NCI-H69 (cell line): ENCODE measurements around the gene MT1B.

Source experiments
- DNase-seq: peaks from one replicate; lab custom pipeline; 2025; lab: John Stamatoyannopoulos, UW

Gene MT1B

DNA sequence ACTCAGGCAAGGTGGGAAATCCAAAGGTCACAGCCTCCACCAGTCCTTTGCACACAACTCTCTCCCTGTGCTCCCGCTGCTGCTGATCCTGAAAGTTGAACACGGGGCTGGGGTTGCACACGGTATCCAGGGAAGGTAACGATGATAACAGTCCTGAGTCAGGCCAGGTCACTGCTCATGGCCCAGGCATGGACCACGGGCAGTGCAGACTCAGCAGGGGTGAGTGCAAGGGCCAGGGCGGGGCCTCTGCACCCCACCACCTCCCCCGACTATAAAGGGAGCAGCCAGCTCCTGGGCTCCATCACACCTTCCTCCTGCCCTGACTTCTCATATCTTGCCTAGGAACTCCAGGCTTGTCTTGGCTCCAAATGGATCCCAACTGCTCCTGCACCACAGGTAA is at the start of gene MT1B:
TSS of gene MT1B (plus strand) at position 301 of the 400 bp plus-strand sequence. CDS start at position 369, 68 bp downstream.
- no peak for DNase-seq

DNA sequence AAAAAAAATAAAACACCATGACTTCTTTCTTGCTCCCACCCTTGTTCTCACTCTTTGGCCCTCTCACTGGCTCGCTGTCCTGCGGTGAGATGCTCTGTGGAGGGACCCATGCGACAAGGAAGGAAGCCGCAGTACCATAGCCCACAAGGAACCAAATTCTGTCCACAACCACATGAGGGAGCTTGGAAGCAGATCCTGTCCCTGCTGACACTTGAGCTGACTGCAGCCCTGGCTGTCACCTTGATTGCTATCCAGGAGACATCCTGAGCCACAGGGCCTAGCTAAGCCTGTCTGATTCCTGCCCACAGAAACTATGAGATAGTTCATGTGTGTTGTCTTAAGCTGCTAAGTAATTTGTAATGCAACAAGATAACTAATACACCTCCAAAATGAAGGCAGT is 48.1 kb upstream of the MT1B start:
- DNase-seq, result peak; percentile 38

DNA sequence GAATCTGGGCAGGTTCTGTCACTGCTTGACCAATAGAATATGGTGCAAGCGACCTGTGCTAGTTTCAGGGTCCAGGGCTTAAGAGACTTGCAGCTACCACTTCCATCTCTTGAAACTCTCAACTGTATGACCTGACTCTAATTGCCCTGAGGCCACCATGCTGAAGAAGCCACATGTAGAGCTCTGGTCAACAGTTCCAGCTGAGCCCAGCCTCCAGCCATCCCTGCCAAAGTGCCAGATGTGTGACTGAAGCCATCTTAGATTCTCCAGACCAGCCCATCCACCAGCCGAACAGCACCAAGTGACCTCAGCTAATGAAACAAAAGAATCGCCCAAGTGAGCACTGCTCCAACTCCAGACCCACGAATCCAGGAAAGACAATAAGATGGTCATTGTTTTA is 46.7 kb upstream of the MT1B start:
- peak; percentile 8 for DNase-seq

DNA sequence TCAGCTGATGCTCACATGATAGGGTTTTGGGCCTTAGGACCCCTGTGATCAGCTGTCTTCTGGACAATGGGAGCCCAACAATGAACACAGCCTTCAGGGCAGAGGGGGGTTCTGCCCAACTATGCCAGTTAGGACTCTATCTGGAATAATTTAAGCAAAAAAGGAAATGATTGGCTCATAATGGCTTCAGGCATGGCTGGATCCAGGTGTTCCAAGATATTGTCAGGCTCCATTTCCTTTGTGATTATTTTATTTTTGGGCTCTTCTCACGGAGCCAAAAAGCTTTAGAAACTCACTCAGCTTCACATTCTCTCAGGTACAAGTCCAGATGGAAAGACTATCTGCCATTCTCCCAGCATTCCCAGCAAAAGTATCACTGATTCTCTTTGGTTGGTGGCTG is 46.2 kb upstream of the MT1B start:
- no peak for DNase-seq

DNA sequence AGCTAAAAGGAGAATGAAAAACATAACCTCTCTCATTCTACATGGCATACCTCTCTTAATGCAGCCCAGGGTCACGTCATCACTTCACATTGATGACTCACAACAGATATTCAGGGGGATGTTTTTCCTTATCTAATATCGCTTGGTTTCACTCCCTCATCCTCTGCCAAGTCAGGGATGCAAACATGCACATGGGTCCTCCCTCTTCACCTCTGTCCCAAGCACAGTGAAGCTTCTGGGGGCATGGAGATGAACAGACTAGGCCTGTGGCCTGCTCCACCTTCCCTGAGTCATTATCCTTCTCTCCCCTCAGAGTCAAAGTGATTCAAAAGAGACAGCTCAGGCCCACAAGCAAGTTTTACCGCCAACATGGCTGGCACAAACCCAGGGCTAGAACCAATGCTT is 45.6 kb upstream of the MT1B start:
- DNase-seq, result no peak

DNA sequence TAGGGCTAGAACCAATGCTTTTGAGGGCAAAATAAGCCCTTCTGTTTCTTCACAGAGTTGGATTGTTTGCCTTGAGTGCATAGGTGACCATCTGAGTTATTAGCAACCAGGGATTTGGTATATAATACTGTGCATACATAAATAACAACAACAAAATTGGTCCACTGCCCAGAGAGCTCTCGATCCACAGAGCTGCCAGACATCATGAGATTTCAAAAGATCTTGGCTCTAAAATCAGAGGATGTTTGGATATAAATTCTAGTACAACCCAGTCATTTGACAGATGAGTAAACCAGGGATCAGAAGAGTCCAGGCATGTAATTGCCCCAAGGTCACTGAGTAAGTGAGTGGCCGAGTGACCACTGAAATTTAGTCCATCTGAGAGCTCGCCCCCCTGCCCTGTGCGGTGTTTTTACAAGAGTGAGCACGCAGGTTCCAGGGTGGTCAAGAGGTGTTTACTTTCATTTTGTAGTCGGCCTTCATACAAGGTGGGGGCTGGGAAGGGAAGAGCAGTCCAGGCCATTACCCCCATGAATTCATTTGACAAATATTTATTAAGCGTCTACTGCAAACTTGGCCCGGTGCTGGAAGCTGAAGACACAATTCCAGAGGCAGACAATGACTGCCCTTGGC is 45.1 kb upstream of the MT1B start:
- no peak for DNase-seq

DNA sequence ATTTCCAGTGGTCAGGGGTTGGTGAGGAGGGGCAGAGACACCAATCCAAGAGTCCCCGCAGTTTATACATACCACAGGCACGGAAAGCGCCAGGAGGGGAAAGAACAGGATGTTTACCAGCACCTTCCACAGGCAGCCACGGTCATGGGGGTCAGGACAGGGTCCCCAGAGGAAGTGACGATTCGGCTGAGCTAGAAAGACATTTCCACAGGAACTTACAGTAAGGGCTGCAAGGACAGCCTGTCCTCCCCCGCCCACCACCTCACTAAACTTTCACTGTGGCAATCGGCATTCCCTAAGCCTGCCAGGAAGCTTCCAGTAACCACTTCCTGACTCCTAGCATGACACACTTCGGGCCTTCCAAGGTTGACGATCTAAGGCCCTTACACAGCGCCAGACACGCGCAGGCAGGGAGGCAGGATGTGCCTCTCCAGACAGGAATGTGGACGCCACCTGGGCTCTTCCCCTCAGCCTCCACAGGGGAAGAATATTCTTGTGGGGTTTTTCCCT is 44.5 kb upstream of the MT1B start:
- peak; percentile 6 for DNase-seq

DNA sequence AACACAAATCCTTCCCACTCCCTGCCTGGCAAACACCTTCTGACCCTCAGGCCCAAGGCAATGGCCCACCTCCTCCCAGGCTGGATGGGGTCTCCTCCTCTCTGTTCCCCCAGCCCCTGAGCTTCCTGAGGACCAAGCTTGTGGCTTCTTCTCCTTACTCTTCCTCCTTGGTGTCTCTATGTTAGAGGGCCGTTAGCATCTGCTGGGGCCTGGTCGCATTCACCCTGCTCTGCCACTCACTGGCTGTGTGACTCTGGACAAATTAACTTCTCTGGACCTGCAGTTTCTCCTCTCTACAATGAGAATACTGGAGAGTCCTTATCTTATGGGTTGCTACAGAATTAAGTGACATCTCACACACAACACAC is 44.0 kb upstream of the MT1B start:
- DNase-seq, result no peak

DNA sequence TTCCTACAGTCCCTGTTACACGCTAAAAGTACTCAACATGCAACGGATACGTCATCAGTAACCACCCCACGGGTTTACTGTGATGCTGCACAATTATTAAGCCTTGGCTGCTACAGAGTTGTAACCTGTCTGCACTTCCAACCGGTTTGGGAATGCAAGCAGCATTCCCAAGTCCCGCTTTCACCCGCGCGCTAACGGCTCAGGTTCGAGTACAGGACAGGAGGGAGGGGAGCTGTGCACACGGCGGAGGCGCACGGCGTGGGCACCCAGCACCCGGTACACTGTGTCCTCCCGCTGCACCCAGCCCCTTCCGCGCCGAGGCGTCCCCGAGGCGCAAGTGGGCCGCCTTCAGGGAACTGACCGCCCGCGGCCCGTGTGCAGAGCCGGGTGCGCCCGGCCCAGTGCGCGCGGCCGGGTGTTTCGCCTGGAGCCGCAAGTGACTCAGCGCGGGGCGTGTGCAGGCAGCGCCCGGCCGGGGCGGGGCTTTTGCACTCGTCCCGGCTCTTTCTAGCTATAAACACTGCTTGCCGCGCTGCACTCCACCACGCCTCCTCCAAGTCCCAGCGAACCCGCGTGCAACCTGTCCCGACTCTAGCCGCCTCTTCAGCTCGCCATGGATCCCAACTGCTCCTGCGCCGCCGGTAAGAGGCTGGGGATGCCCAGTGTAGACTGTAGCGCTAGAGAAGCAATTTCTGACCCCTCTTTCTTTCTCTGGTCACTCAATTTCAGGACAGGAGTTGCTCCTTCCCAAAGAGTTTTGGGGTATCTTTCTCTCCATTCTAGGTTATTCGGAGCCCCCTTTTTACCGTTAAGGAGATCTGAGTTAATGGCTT is 43.4 kb upstream of the MT1B start, which contains the start of gene MT2A:
TSS of gene MT2A (plus strand) at position 542 of the 833 bp plus-strand sequence. CDS start at position 614, 72 bp downstream.
- peak; percentile 94 for DNase-seq

DNA sequence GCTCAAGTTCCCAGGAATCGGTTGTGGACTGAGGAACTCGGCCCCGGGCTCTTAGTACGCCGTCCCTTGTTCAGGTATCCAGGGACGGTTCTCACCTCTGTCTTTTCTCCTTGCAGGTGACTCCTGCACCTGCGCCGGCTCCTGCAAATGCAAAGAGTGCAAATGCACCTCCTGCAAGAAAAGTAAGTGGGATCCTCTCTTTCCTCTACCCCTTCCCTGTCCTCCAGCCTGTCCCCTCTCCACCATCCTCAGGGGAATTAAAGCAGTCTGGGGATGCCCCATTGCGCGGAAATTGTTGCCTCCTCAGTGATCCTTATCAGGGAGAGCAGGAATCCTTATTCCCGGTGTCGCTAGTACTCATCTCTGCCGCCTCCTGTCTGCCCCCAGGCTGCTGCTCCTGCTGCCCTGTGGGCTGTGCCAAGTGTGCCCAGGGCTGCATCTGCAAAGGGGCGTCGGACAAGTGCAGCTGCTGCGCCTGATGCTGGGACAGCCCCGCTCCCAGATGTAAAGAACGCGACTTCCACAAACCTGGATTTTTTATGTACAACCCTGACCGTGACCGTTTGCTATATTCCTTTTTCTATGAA is 42.7 kb upstream of the MT1B start:
- DNase-seq, result peak; percentile 56

DNA sequence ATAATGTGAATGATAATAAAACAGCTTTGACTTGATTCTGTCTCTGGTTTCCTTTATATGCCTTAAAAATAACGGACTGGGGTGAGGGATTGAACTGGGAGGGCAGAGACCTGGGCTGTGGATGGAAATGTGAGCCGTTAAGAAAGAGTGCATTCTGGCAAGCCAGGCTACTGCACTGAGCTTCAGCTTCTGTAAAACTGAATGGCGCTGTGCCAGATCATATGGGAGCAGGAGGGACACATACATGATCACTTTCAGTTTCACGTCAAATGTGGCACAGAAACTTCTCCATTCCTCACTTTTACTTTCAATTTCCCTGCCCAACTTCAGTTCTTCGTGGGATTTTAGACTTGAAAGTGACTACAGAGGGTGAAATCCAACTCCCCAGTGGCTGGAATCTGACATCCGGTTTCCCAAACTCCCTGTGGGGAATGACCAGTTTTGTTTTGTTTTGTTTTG is 42.2 kb upstream of the MT1B start:
- peak; percentile 67 for DNase-seq

DNA sequence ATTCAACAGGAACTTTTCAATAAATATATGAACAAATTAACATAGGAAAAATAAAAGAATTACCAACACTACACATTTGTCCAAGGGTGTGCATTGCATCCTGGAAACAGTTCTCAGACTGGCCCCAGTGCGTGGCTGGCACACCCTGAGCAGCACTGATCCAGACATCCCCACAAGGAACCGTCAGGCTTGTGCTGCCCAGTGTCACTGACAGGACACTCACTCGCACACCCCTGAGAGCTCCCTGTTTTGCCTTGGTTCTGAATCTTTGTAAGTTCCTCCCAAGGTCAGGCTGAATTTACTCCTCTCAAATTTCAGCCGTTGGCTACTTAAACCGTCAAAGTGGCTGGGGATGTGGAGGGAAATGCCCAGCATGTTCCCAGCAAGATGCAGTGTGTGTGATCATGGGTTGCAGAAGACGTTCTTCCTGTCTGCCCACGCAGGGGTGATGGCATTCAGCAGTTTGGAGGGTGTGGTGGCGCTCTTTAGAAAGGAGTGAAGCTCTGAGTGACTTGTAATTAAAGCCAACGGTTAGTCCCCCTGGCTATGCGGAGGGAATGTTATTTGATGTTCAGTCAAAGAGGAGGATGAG is 41.6 kb upstream of the MT1B start:
- peak; percentile 82 for DNase-seq

DNA sequence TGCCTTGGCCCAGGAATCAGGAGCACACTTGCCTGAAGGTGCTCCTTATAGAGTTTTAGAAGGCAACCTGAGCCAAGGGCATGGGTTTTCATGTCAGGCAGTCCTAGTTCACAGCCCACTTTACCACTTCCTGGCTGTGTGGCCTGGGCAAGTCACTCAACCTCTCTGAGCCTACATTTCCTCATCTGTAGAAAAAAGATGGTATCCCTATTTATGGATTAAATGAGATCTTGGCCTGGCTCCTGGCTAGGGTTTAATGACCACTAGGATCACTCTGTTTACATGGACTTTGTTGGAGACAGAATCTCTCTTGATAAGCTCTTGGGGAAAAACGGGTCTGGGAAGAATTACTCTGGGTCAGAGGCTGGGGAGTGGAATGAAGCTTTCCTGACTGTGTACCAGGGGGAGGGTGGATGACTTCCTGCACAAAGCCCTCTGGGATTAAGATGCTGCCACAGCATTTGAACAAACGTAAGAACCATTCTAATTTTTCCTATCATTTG is 41.0 kb upstream of the MT1B start:
- no peak for DNase-seq

DNA sequence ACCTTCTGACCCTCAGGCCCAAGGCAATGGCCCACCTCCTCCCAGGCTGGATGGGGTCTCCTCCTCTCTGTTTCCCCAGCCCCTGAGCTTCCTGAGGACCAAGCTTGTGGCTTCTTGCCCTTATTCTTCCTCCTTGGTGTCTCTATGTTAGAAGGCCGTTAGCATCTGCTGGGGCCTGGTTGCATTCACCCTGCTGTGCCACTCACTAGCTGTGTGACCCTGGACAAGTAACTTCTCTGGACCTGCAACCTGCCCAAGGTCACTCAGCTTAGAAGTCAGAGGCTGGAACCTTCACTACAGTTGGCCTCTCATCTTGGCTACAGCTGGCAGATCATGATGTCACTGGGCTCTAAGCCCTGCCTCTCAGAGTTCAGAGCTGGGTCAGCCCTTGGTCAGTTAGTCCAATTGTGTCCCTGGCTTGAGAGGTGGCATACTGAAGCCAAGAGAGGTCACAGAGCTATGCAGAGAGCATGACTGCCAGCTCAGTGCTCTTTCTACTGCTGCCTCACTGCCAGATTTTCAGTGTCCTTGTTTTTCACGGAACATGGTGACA is 40.3 kb upstream of the MT1B start:
- DNase-seq, result no peak

DNA sequence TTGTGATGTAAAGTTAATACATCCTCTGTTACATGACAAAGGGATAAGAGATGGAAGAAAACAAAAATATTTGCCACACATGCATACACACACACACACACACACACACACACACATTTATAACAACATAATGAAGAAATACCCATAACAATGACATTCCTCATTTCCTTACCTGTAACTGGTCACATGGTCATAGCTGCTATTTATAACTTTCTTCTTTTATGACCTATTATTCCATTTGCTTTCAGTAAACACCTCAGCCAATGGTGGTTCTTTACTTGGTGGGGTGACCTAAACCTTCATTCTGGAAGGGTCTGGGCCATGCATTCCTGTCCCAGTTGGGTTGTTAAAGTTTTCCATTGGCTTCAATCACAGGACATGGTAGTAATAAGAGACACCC is 38.0 kb upstream of the MT1B start:
- DNase-seq, result no peak

DNA sequence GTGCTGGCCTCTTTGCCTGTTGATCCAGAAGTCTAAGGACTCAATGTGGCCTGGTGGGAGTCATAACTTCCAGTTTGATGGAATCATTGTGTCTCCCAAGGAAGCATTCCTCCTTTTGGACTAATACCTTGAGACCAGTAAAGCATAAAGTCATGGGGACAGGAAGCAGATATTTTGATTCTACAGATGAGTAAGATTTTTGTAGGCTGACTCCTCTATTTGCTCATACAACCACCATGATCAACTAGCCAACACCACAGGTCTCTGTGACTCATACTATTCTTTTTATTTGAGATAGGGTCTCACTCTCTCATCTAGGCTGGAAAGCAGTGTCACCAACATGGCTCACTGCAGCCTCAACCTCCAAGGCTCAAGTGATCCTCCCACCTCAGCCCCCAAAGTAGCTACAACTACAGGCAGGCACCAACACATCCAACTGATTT is 37.1 kb upstream of the MT1B start:
- no peak for DNase-seq

DNA sequence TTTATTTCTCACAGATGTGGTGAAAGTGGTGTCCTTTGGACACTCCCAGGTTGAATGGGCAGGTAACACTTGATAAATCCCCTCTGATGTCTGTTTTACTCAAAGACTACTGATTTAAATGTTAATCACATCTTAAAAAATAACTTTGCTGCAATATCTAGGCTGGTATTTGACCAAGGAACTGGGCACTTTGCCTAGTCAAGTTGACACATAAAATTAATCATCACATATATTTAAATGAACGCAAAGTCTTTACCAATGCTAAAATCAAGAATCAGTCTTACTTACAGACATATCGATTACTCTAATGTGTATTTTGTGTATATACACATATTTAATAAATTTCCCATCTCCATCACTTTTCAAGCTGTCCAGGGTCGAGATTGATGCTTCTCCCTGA is 36.3 kb upstream of the MT1B start:
- no peak for DNase-seq

DNA sequence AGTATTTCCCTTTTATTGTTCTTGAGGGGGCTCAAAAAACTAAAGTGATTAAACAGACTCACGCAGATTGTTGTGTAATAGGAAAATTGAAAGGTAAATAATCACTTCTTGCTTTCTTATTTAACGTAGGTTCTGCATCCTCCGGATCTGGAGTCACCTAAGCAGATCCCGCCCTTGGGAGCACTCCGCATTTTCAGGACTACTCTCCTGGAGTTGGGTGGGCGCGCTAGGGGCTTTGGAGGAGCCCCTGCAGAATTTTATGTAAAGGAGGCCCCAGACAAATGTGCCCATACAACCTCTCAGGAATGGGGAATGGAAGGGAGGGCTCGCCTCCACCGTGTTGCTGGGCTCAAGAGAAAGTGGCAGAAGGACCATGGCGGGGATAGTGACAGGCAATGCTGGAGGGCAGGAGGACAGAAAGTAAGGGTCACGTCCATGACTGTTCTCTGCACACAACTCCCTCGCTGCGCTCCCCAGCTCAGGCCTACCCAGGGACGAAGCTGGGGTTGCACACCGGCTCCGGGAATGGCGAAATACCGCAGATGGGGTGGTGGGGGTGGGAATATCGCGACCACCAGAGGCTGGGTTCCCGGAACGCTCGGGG is 35.0 kb upstream of the MT1B start:
- DNase-seq, result no peak

DNA sequence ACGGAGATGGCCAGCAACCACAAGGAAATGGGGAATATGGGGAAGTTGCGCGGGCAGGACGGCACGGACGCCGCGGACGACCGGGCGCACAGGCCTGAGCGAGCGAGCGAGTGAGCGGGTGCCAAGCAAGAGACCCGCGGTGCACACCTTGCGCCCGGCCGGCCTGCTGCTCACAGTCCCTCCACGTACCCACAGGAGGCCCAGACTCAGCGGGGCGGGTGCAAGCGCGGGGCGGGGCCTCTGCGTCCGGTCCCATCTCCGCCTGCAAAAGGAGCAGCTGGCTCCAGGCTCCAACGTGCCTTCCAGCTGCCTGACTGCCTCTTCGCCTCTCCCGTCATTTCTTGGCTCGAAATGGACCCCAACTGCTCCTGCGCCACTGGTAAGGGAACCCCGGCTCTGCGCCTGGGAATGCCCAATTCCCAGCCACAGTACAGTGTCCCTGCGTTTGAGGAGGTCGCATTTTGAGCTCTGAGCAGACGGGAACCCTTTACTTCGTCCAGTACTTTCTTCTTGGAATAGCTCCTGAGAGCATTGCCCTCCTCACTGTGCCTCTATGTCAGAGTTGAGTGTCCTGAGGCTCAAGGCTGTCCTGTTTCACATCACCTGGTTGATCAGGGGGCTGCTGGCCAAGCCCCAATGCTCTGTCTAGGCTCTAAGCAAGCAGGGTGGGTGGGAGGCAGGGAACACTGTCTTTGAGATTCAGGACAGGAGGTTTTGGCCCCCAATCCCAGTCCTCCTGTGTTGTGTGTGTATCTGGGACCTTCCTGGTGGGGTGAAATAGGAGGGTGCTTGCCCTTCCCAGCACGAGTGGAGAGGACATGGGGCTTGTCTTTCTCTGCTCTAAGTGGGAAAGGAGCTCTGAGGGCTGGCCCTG is 34.2 kb upstream of the MT1B start:
- peak; percentile 47 for DNase-seq

DNA sequence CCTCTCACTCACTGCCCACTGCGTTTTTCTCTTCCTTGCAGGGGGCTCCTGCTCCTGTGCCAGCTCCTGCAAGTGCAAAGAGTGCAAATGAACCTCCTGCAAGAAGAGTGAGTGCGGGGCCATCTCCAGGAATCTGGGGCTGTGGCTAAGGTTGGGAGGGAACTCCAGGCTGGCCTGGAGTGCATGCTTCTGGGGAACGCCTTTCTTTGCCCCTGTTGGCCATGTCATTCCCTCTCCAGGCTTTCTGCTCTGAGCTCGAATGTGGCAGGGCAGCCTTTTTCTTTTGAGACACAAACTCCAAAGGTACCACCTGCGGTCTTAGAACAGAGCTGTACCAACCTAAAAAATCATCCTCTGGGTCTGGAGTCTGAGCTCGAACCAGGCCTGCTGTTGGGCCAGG is 33.5 kb upstream of the MT1B start:
- no peak for DNase-seq
